Neuronal stem cell (in vitro differentiated cells): ENCODE results near the gene FMR1.

Experiments used
- DNase-seq: peaks from one replicate; pipeline ENCODE4 v3.0.0-alpha.2; 2013; ENCODE audit warnings: low spot score
- H2AFZ ChIP-seq: one replicate; pipeline ENCODE4 v1.6.1; 2013; ENCODE audit warnings: mild to moderate bottlenecking, low read length, inconsistent platforms
- H2AK5ac ChIP-seq: 2 replicates; pipeline ENCODE4 v1.6.1; 2013; ENCODE audit warnings: low read depth, mild to moderate bottlenecking, inconsistent platforms, low read length, moderate library complexity, mixed read lengths
- H2BK120ac ChIP-seq: 2 replicates; pipeline ENCODE4 v1.6.1; 2013; ENCODE audit warnings: low read depth, mild to moderate bottlenecking, inconsistent platforms, low read length, moderate library complexity, mixed read lengths
- H2BK12ac ChIP-seq: one replicate; pipeline ENCODE4 v1.6.1; 2013; ENCODE audit warnings: low read length, inconsistent platforms
- H2BK15ac ChIP-seq: 2 replicates; pipeline ENCODE4 v1.6.1; 2013; ENCODE audit warnings: mild to moderate bottlenecking, low read length, inconsistent platforms, mixed read lengths
- H2BK5ac ChIP-seq: one replicate; pipeline ENCODE4 v1.6.1; 2013; ENCODE audit warnings: inconsistent platforms, mild to moderate bottlenecking, low read length, moderate library complexity
- H3K14ac ChIP-seq: one replicate; pipeline ENCODE4 v1.6.1; 2013; ENCODE audit warnings: low read length, inconsistent platforms
- H3K18ac ChIP-seq: 2 replicates; pipeline ENCODE4 v1.6.1; 2013; ENCODE audit warnings: low read length, inconsistent platforms
- H3K23ac ChIP-seq: 2 replicates; pipeline ENCODE4 v1.6.1; 2013; ENCODE audit warnings: low read depth, mild to moderate bottlenecking, mixed read lengths, low read length, inconsistent platforms; ENCODE audit not compliant: poor library complexity
- H3K27ac ChIP-seq: replicated peaks from 3 replicates; pipeline ENCODE4 v1.5.1; 2013; ENCODE audit warnings: low read length, inconsistent platforms
- H3K27me3 ChIP-seq, 3 experiments: 2 replicates each; pipeline ENCODE4 v1.6.1; 2013; ENCODE audit warnings: low read length in 3 of 3, mild to moderate bottlenecking in 2 of 3, inconsistent platforms in 1 of 3, low read depth in 1 of 3, mixed read lengths in 1 of 3, moderate library complexity in 1 of 3; ENCODE audit not compliant: control insufficient read depth in 3 of 3, insufficient read depth in 3 of 3
- H3K36me3 ChIP-seq, 2 donors: replicated peaks in 1 of 2; 2 replicates each; pipeline ENCODE4 v1.6.1; 2013; ENCODE audit warnings: low read length in 2 of 2; ENCODE audit not compliant: control insufficient read depth in 2 of 2, insufficient read depth in 2 of 2
- H3K4ac ChIP-seq: 2 replicates; pipeline ENCODE4 v1.6.1; 2013; ENCODE audit warnings: inconsistent platforms, mild to moderate bottlenecking, low read length, moderate library complexity
- H3K4me1 ChIP-seq, 2 donors: 1 replicate in 1 of 2; 2 replicates in 1 of 2; pipeline ENCODE4 v1.6.1; 2013; ENCODE audit warnings: low read length in 2 of 2, low read depth in 1 of 2; ENCODE audit not compliant: control insufficient read depth in 2 of 2, insufficient read depth in 1 of 2
- H3K4me2 ChIP-seq: one replicate; pipeline ENCODE4 v1.6.1; 2013; ENCODE audit warnings: mild to moderate bottlenecking, low read length, inconsistent platforms; ENCODE audit not compliant: insufficient read depth, poor library complexity, severe bottlenecking
- H3K4me3 ChIP-seq, 2 donors: 2 replicates each; pipeline ENCODE4 v1.5.1; 2013; ENCODE audit warnings: low read length in 2 of 2, mild to moderate bottlenecking in 2 of 2, inconsistent platforms in 1 of 2, moderate library complexity in 1 of 2
- H3K79me1 ChIP-seq: one replicate; pipeline ENCODE4 v1.6.1; 2013; ENCODE audit warnings: low read depth, mild to moderate bottlenecking, inconsistent platforms, low read length, moderate library complexity
- H3K9ac ChIP-seq: one replicate; pipeline ENCODE4 v1.6.1; 2013; ENCODE audit warnings: mild to moderate bottlenecking, low read depth, low read length, inconsistent platforms; ENCODE audit not compliant: poor library complexity
- H3K9me3 ChIP-seq, 2 donors: replicated peaks in 1 of 2; 2 replicates each; pipeline versions ENCODE3 to v1.6.1; 2013; ENCODE audit warnings: low read length in 2 of 2, mild to moderate bottlenecking in 2 of 2, inconsistent platforms in 1 of 2, low read depth in 1 of 2, mixed read lengths in 1 of 2, moderate library complexity in 1 of 2; ENCODE audit not compliant: control insufficient read depth in 2 of 2, insufficient read depth in 1 of 2
- H4K8ac ChIP-seq: one replicate; pipeline ENCODE4 v1.6.1; 2013; ENCODE audit warnings: low read depth, mild to moderate bottlenecking, inconsistent platforms, low read length, moderate library complexity
- H4K91ac ChIP-seq: one replicate; pipeline ENCODE4 v1.6.1; 2013; ENCODE audit warnings: low read length, low read depth, mild to moderate bottlenecking, inconsistent platforms; ENCODE audit not compliant: poor library complexity
- WGBS, 2 donors: extraction: QIAGEN DNeasy Blood & Tissue Kit; methylation state at CpG; one replicate each; pipeline ENCODE4 v1.1.7; 2013; ENCODE audit warnings: missing lambda C conversion rate in 2 of 2, mixed read lengths in 1 of 2; ENCODE audit not compliant: insufficient read length in 2 of 2, insufficient replicate concordance in 1 of 2; ENCODE audit errors: extremely low coverage in 2 of 2; 5-methylcytosine and 5-hydroxymethylcytosine counted together

Gene FMR1

GRCh38 chrX:147877726-147878125 lies 34.0 kb upstream of the FMR1 start:
- Histone ChIP-seq H3K18ac (no peak overlapping the region), H3K23ac (no peak overlapping the region)

DNA sequence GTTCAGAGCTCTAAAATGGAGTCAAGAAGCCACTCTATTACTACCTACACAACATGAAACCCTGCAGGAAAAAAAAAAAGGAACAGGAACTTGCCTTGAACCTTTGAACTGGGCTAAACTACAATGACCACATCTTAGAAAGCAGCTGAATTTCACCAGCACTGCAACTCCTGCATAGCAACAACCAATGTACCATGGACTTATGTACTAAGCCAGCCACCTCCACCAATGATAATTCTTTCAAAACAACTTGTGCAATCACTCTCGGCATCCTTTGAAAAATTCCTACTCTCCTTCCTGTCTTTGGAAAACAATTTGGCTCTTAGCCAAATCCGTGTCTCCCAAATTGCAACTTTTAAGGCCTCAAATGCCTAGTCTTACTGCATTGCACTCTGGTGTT lies 26.8 kb upstream of the FMR1 start:
- no peak overlapping the region for H3K23ac ChIP-seq
- H4K91ac ChIP-seq = no peak overlapping the region
- no peak overlapping the region for H2AK5ac ChIP-seq
- H4K8ac ChIP-seq = no peak overlapping the region
- no peak overlapping the region for H2BK15ac ChIP-seq
- H3K18ac ChIP-seq = no peak overlapping the region
- no CpG with 5 or more reads among the region's 2 CpGs for WGBS, 2 donors
- H3K9ac ChIP-seq = no peak overlapping the region
- no peak overlapping the region for H2AFZ ChIP-seq
- no peak overlapping the region for H3K14ac ChIP-seq
- no peak overlapping the region for H2BK5ac ChIP-seq
- H3K79me1 ChIP-seq = no peaks in the 10 kb centered on the region
- DNase-seq = no peak
- H3K4me1 ChIP-seq = no peaks in the 10 kb centered on the region
- H3K4me3 ChIP-seq = no peak overlapping the region
- H2BK12ac ChIP-seq = no peak overlapping the region
- no peak overlapping the region for H3K4ac ChIP-seq
- no peak overlapping the region for H2BK120ac ChIP-seq
- H3K36me3 ChIP-seq = no peaks in the 10 kb centered on the region
- no peaks in the 10 kb centered on the region for H3K27me3 ChIP-seq
- no peak overlapping the region for H3K4me2 ChIP-seq
- H3K27ac ChIP-seq = no peak overlapping the region
- H3K9me3 ChIP-seq = no peaks in the 10 kb centered on the region

More at GRCh38 chrX:147877726-147878125, 34.0 kb upstream of the FMR1 start:
- H2BK5ac ChIP-seq = no peak overlapping the region
- no peaks in the 10 kb centered on the region for H3K4me1 ChIP-seq
- H3K4me2 ChIP-seq = no peak overlapping the region
- H3K79me1 ChIP-seq = no peaks in the 10 kb centered on the region
- no peak overlapping the region for H2AFZ ChIP-seq
- H3K14ac ChIP-seq = no peak overlapping the region
- H3K27me3 ChIP-seq = no peaks in the 10 kb centered on the region
- no peak overlapping the region for H2BK12ac ChIP-seq
- no peak for DNase-seq
- no peak overlapping the region for H2AK5ac ChIP-seq
- H4K8ac ChIP-seq = no peak overlapping the region
- no peaks in the 10 kb centered on the region for H3K9me3 ChIP-seq
- no peak overlapping the region for H3K27ac ChIP-seq
- no peak overlapping the region for H4K91ac ChIP-seq
- H3K9ac ChIP-seq = no peak overlapping the region
- no peak overlapping the region for H3K4me3 ChIP-seq
- H2BK15ac ChIP-seq = no peak overlapping the region
- WGBS, 2 donors = no CpG with 5 or more reads among the region's 5 CpGs
- H3K4ac ChIP-seq = no peak overlapping the region
- H2BK120ac ChIP-seq = no peak overlapping the region
- H3K36me3 ChIP-seq = no peaks in the 10 kb centered on the region

GRCh38 chrX:147890756-147891155 lies 21.0 kb upstream of the FMR1 start:
- H3K4me3 ChIP-seq = no peak overlapping the region
- WGBS, 2 donors = no CpG with 5 or more reads among the region's 1 CpG
- H3K36me3 ChIP-seq = no peaks in the 10 kb centered on the region
- no peak overlapping the region for H2AFZ ChIP-seq
- no peak overlapping the region for H3K23ac ChIP-seq
- DNase-seq = no peak
- H2AK5ac ChIP-seq = no peak overlapping the region
- H2BK15ac ChIP-seq = no peak overlapping the region
- no peaks in the 10 kb centered on the region for H3K27me3 ChIP-seq
- no peak overlapping the region for H4K91ac ChIP-seq
- H3K4me2 ChIP-seq = no peak overlapping the region
- no peaks in the 10 kb centered on the region for H3K4me1 ChIP-seq
- H3K4ac ChIP-seq = no peak overlapping the region
- H2BK5ac ChIP-seq = no peak overlapping the region
- no peak overlapping the region for H3K27ac ChIP-seq
- H3K14ac ChIP-seq = no peak overlapping the region
- no peaks in the 10 kb centered on the region for H3K79me1 ChIP-seq
- H2BK120ac ChIP-seq = no peak overlapping the region
- no peak overlapping the region for H4K8ac ChIP-seq
- H2BK12ac ChIP-seq = no peak overlapping the region
- H3K9me3 ChIP-seq = no peaks in the 10 kb centered on the region
- H3K18ac ChIP-seq = no peak overlapping the region
- H3K9ac ChIP-seq = no peak overlapping the region

DNA sequence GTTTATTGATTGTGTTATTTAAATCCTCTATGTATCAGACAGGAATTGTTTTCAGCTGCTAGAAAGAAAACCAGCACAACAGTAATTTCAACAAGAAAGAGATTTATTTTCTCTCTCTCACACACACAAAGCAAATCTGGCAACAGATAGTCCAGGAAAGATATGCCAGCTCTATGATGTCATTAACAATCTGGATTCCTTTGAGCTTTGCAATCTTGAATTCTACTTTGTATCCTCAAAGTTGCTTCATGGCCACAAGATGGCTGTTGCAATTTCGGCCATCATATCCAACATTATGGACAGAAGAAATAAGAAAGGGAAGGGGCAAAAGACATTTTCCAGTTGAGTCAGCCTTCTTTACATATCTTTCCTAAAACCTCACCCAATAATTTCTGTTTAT lies 19.8 kb upstream of the FMR1 start:
- no peak overlapping the region for H3K18ac ChIP-seq
- no peaks in the 10 kb centered on the region for H3K9me3 ChIP-seq
- DNase-seq = no peak
- H4K91ac ChIP-seq = no peak overlapping the region
- no peak overlapping the region for H3K23ac ChIP-seq
- H3K36me3 ChIP-seq = no peaks in the 10 kb centered on the region
- H4K8ac ChIP-seq = no peak overlapping the region
- no peak overlapping the region for H2AFZ ChIP-seq
- no peak overlapping the region for H2AK5ac ChIP-seq
- no peaks in the 10 kb centered on the region for H3K27me3 ChIP-seq
- no peak overlapping the region for H2BK15ac ChIP-seq
- WGBS, 2 donors = no CpG with 5 or more reads among the region's 1 CpG
- H3K4me3 ChIP-seq = no peak overlapping the region
- H2BK12ac ChIP-seq = no peak overlapping the region
- no peak overlapping the region for H3K27ac ChIP-seq
- H3K4ac ChIP-seq = no peak overlapping the region
- no peak overlapping the region for H2BK120ac ChIP-seq
- H3K79me1 ChIP-seq = no peaks in the 10 kb centered on the region
- H2BK5ac ChIP-seq = no peak overlapping the region
- no peaks in the 10 kb centered on the region for H3K4me1 ChIP-seq
- H3K14ac ChIP-seq = no peak overlapping the region
- H3K9ac ChIP-seq = no peak overlapping the region
- H3K4me2 ChIP-seq = no peak overlapping the region
